Muscle layer of colon (tissue), 2 donors: ENCODE measurements around the gene TRIM17.

Experiments
- H3K27ac ChIP-seq: one replicate; pipeline ENCODE4 v1.7.0; 2013; ENCODE audit warnings: low read depth, mild to moderate bottlenecking, low read length, moderate library complexity
- H3K27me3 ChIP-seq, 2 donors: one replicate each; pipeline ENCODE4 v1.7.0; 2013; ENCODE audit warnings: low read length in 2 of 2, mild to moderate bottlenecking in 2 of 2; ENCODE audit not compliant: insufficient read depth in 2 of 2, control insufficient read depth in 1 of 2
- H3K36me3 ChIP-seq: one replicate; pipeline ENCODE4 v1.7.0; 2013; ENCODE audit warnings: mild to moderate bottlenecking, low read length; ENCODE audit not compliant: insufficient read depth
- H3K4me1 ChIP-seq: one replicate; pipeline ENCODE4 v1.7.0; 2013; ENCODE audit warnings: mild to moderate bottlenecking, low read length; ENCODE audit not compliant: insufficient read depth
- H3K4me3 ChIP-seq, 2 donors: one replicate each; pipeline ENCODE4 v1.7.0; 2013; ENCODE audit warnings: low read length in 2 of 2, low read depth in 1 of 2, mild to moderate bottlenecking in 1 of 2, moderate library complexity in 1 of 2
- H3K9ac ChIP-seq: one replicate; pipeline ENCODE4 v1.7.0; 2013; ENCODE audit warnings: low read length
- H3K9me3 ChIP-seq: one replicate; pipeline ENCODE4 v1.7.0; 2013; ENCODE audit warnings: mild to moderate bottlenecking, low read length
- donor health status: abdominal sarcoma.
- donor health status: Adenocarcinoma of cecum.

Gene TRIM17

GRCh38 chr1:228381356-228381755 lies 35.3 kb downstream of the TRIM17 start:
- H3K9me3 ChIP-seq, result no peaks in the 10 kb centered on the region
- H3K4me3 ChIP-seq, result no peak overlapping the region
- H3K36me3 ChIP-seq, result no peaks in the 10 kb centered on the region
- no peaks in the 10 kb centered on the region for H3K27me3 ChIP-seq
- H3K27ac ChIP-seq, result no peak overlapping the region
- no peak overlapping the region for H3K9ac ChIP-seq
- H3K4me1 ChIP-seq, result peaks cover 8% of the 10 kb centered on the region

GRCh38 chr1:228379666-228380065 lies 37.0 kb downstream of the TRIM17 start:
- Histone ChIP-seq H3K4me1 (peaks cover 14% of the 10 kb centered on the region), H3K9me3 (no peaks in the 10 kb centered on the region), H3K9ac (no peak overlapping the region), H3K36me3 (no peaks in the 10 kb centered on the region), H3K27ac (no peak overlapping the region), H3K4me3 (no peak overlapping the region), H3K27me3 (no peaks in the 10 kb centered on the region)

GRCh38 chr1:228378873-228379460 lies 37.7 kb downstream of the TRIM17 start:
- no peak overlapping the region for H3K9ac ChIP-seq
- H3K9me3 ChIP-seq, result no peaks in the 10 kb centered on the region
- no peaks in the 10 kb centered on the region for H3K36me3 ChIP-seq
- H3K4me3 ChIP-seq, result peak overlapping the region; percentile 71 to 82
- H3K4me1 ChIP-seq, result peaks cover 17% of the 10 kb centered on the region
- H3K27me3 ChIP-seq, result no peaks in the 10 kb centered on the region
- peak overlapping the region; percentile 66 for H3K27ac ChIP-seq

DNA sequence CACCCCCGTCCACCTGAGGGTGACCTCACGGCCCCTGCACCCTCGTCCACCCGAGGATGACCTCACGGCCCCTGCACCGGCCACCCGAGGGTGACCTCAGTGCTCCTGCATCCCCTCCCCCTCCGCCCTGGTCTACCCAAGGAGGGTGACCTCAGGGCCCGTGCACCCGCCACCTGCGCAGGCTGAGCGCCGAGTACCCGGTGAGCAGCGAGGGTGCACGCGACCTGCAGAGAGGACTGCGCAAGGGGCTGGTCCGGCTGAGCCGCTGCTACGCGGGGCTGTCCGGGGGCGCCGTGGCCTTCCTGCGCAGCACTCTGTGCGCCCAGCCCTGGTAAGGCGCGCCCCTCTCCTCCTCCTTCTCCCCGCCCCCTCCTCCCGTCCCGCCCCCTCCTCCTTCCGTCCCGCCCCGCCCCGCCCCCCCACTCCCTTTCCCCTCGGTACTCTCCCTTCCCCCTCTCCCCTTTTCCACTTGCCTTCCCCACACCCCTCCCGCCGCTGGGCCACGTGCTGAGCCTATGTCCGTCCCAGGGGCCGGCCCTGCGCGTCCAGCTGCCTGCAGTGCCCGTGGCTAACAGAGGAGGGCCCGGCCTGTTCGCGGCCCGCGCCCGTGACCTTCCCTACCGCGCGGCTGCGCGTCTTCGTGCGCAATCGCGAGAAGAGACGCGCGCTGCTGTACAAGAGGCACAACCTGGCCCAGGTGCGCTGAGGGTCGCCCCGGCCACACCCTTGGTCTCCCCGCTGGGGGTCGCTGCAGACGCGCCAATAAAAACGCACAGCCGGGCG lies 38.4 kb downstream of the TRIM17 start:
- H3K27me3 ChIP-seq, result no peaks in the 10 kb centered on the region
- no peak overlapping the region for H3K9ac ChIP-seq
- H3K4me1 ChIP-seq, result peaks cover 17% of the 10 kb centered on the region
- no peaks in the 10 kb centered on the region for H3K36me3 ChIP-seq
- H3K9me3 ChIP-seq, result no peaks in the 10 kb centered on the region
- peak overlapping the region; percentile 71 to 82 for H3K4me3 ChIP-seq
- H3K27ac ChIP-seq, result peak overlapping the region; percentile 66

DNA sequence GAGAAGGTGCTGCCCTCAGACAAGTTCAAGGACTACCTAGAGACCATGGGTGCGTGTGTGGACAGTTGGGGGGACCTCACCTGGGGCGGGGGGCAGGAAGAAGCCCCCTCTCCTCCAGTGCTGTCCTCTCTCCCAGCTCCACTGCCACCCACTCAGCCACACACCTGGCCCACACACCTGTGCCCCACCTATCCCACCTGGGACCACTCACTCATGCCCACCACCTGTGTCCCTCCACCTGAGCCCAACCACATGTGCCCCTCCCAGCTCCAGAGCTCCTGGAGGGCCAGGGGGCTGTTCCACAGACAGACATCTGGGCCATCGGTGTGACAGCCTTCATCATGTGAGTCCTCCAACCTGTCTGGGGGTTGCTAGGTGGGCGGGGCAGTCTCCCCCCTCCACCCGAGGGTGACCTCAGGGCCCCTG lies 39.0 kb downstream of the TRIM17 start:
- H3K9ac ChIP-seq, result no peak overlapping the region
- no peaks in the 10 kb centered on the region for H3K27me3 ChIP-seq
- peaks cover 17% of the 10 kb centered on the region for H3K4me1 ChIP-seq
- H3K4me3 ChIP-seq, result no peak overlapping the region
- no peaks in the 10 kb centered on the region for H3K36me3 ChIP-seq
- no peaks in the 10 kb centered on the region for H3K9me3 ChIP-seq
- peak overlapping the region; percentile 52 for H3K27ac ChIP-seq

DNA sequence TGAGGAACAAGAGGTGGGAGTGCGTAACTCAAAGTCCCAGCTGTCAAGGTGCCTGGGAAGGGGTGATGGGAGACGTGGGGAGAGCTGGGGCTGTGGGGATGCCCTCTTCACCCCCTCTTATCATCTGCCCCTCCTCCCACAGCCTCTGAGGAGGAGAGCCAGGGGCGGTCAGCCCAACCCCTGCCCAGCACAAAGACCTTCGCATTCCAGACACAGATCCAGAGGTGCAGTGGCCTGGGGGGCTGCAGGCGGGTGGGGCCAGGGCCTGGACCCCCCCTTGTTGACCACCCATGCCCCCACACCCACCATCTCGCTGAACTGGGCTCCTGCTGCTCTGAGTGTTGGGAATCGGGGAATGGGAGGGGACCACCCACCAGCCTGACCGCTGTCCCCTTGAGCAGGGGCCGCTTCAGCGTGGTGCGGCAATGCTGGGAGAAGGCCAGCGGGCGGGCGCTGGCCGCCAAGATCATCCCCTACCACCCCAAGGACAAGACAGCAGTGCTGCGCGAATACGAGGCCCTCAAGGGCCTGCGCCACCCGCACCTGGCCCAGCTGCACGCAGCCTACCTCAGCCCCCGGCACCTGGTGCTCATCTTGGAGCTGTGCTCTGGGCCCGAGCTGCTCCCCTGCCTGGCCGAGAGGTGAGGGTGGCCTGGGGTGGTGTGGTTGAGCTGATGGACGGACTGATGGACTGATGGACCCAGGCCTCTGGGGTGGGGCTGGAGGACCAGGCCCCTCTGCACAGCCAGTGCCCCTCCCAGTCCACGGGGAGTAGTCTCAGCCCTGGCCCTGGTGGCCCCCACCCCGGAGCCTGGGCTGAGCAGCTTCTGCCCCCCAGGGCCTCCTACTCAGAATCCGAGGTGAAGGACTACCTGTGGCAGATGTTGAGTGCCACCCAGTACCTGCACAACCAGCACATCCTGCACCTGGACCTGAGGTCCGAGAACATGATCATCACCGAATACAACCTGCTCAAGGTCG lies 39.7 kb downstream of the TRIM17 start:
- peaks cover 17% of the 10 kb centered on the region for H3K4me1 ChIP-seq

GRCh38 chr1:228376262-228376628 lies 40.4 kb downstream of the TRIM17 start:
- no peaks in the 10 kb centered on the region for H3K36me3 ChIP-seq
- H3K4me3 ChIP-seq, result no peak overlapping the region
- H3K27ac ChIP-seq, result no peak overlapping the region
- H3K9me3 ChIP-seq, result no peaks in the 10 kb centered on the region
- no peak overlapping the region for H3K9ac ChIP-seq
- no peaks in the 10 kb centered on the region for H3K27me3 ChIP-seq
- peaks cover 17% of the 10 kb centered on the region for H3K4me1 ChIP-seq

More for the DNA sequence above, 39.7 kb downstream of the TRIM17 start:
- no peaks in the 10 kb centered on the region for H3K27me3 ChIP-seq
- no peak overlapping the region for H3K9ac ChIP-seq
- H3K36me3 ChIP-seq, result no peaks in the 10 kb centered on the region
- no peak overlapping the region for H3K27ac ChIP-seq
- no peak overlapping the region for H3K4me3 ChIP-seq
- H3K9me3 ChIP-seq, result no peaks in the 10 kb centered on the region

DNA sequence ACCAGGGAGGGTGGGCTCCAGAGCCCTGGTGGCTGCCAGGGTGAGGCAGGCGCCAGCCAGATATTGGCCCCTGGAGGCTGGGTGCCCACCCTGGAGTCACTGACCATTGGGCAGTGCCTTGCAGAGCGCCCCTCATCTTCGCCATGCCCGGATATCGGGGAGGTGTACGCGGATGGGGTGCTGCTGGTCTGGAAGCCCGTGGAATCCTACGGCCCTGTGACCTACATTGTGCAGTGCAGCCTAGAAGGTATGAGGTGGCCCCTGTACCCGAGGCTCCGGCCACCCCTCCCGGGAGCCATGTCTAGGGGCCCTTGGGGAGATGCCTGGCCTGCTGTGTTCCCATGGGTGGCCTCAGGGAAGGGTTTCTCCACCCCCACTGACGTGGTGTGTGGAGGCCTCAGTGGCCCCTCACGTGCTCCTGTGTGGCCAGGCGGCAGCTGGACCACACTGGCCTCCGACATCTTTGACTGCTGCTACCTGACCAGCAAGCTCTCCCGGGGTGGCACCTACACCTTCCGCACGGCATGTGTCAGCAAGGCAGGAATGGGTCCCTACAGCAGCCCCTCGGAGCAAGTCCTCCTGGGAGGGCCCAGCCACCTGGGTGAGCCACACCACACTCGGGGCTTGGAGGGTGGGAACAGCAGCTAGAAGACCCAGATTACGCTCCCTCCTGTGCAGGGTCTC lies 40.9 kb downstream of the TRIM17 start:
- Histone ChIP-seq H3K27ac (peak overlapping the region; percentile 75), H3K36me3 (no peaks in the 10 kb centered on the region), H3K4me3 (no peak overlapping the region), H3K4me1 (peaks cover 17% of the 10 kb centered on the region), H3K9ac (no peak overlapping the region), H3K27me3 (no peaks in the 10 kb centered on the region), H3K9me3 (no peaks in the 10 kb centered on the region)

- Histone ChIP-seq H3K4me3 (no peak overlapping the region), H3K27ac (peak overlapping the region; percentile 75), H3K9ac (no peak overlapping the region), H3K36me3 (no peaks in the 10 kb centered on the region), H3K4me1 (peaks cover 17% of the 10 kb centered on the region), H3K9me3 (no peaks in the 10 kb centered on the region), H3K27me3 (peaks cover 0 to 7% of the 10 kb centered on the region in 2 donors)
These were observed 41.7 kb downstream of the TRIM17 start for GRCh38 chr1:228374711-228375577.
